CD14-positive monocyte (primary cell): Measurements from ENCODE around the gene IQGAP2. TPM values are rescaled to one million over a fixed set of nuclear protein-coding genes. Genes with fewer than 3 reads are reported as not detected.

Experiments
- DNase-seq, 3 donors: peaks; one replicate each; pipeline ENCODE4 v3.0.0-alpha.2; 2011 to 2022
- H2AFZ ChIP-seq: 2 replicates; pipeline ENCODE4 v1.6.0; 2012; ENCODE audit warnings: mild to moderate bottlenecking, low read depth, low read length, inconsistent platforms; ENCODE audit not compliant: insufficient read depth, poor library complexity, severe bottlenecking
- H3K27ac ChIP-seq, 2 donors: 1 replicate in 1 of 2; 2 replicates in 1 of 2; pipeline ENCODE4 v1.5.1; 2012 to 2013; ENCODE audit warnings: low read length in 2 of 2, control low read depth in 1 of 2, inconsistent platforms in 1 of 2, low read depth in 1 of 2, mild to moderate bottlenecking in 1 of 2
- H3K27me3 ChIP-seq, 2 donors: one replicate each; pipeline versions ENCODE4 v1.6.0 to v1.6.1; 2011 to 2013; ENCODE audit warnings: low read length in 2 of 2; ENCODE audit not compliant: control insufficient read depth in 2 of 2, insufficient read depth in 2 of 2
- H3K36me3 ChIP-seq, 2 donors: replicated peaks in 1 of 2; 1 replicate in 1 of 2; 2 replicates in 1 of 2; pipeline versions ENCODE4 v1.5.1 to v1.6.1; 2012 to 2013; ENCODE audit warnings: low read length in 2 of 2, control low read depth in 1 of 2, inconsistent platforms in 1 of 2, mild to moderate bottlenecking in 1 of 2; ENCODE audit not compliant: insufficient read depth in 2 of 2, control insufficient read depth in 1 of 2
- H3K4me1 ChIP-seq, 2 donors: 1 replicate in 1 of 2; 2 replicates in 1 of 2; pipeline versions ENCODE4 v1.5.1 to v1.6.1; 2012 to 2013; ENCODE audit warnings: low read length in 2 of 2, control low read depth in 1 of 2, inconsistent platforms in 1 of 2, mild to moderate bottlenecking in 1 of 2, moderate library complexity in 1 of 2; ENCODE audit not compliant: insufficient read depth in 2 of 2, control insufficient read depth in 1 of 2
- H3K4me2 ChIP-seq: replicated peaks from 2 replicates; pipeline ENCODE3; 2012; ENCODE audit warnings: low read length, moderate library complexity, mild to moderate bottlenecking; ENCODE audit not compliant: poor library complexity, severe bottlenecking; ENCODE audit errors: extremely low read depth
- H3K4me3 ChIP-seq, 3 experiments: fragments of 200-600 bp in 1 of 3; sonication (generic) in 1 of 3; replicated peaks in 1 of 3; 1 replicate in 2 of 3; 2 replicates in 1 of 3; pipeline ENCODE4 v1.5.1; 2011 to 2013; ENCODE audit warnings: low read length in 3 of 3, mild to moderate bottlenecking in 3 of 3, control low read depth in 2 of 3, low read depth in 2 of 3, inconsistent platforms in 1 of 3, moderate library complexity in 1 of 3
- H3K79me2 ChIP-seq: 2 replicates; pipeline ENCODE4 v1.6.0; 2012; ENCODE audit warnings: mild to moderate bottlenecking, control low read depth, inconsistent platforms, low read length, moderate library complexity; ENCODE audit not compliant: insufficient read depth
- H3K9ac ChIP-seq: 2 replicates; pipeline ENCODE4 v1.6.0; 2017; ENCODE audit warnings: low read length, mild to moderate bottlenecking; ENCODE audit not compliant: insufficient read depth, poor library complexity, severe bottlenecking
- H3K9me3 ChIP-seq, 2 donors: replicated peaks in 1 of 2; 1 replicate in 1 of 2; 2 replicates in 1 of 2; pipeline versions ENCODE4 v1.5.1 to v1.6.1; 2012 to 2013; ENCODE audit warnings: low read length in 2 of 2, control low read depth in 1 of 2; ENCODE audit not compliant: control insufficient read depth in 1 of 2, insufficient read depth in 1 of 2
- H4K20me1 ChIP-seq: 2 replicates; pipeline ENCODE4 v1.6.0; 2012; ENCODE audit warnings: mild to moderate bottlenecking, low read length, control low read depth, moderate library complexity; ENCODE audit not compliant: insufficient read depth
- H3K27ac Mint-ChIP-seq, 7 donors: one replicate each; pipeline ENCODE4 v1.8.0; 2020; ENCODE audit warnings: mild to moderate bottlenecking in 7 of 7, mixed read lengths in 7 of 7, moderate library complexity in 6 of 7, inconsistent platforms in 2 of 7
- H3K27me3 Mint-ChIP-seq, 3 donors: one replicate each; pipeline ENCODE4 v1.8.0; 2021 to 2022; ENCODE audit warnings: low read depth in 3 of 3, mild to moderate bottlenecking in 3 of 3, mixed read lengths in 3 of 3, moderate library complexity in 3 of 3, inconsistent platforms in 1 of 3
- H3K36me3 Mint-ChIP-seq, 2 donors: one replicate each; pipeline ENCODE4 v1.8.0; 2020; ENCODE audit warnings: mixed read lengths in 2 of 2, inconsistent platforms in 1 of 2, mild to moderate bottlenecking in 1 of 2
- H3K4me1 Mint-ChIP-seq: one replicate; pipeline ENCODE4 v1.8.0; 2020; ENCODE audit warnings: mild to moderate bottlenecking, mixed read lengths
- H3K4me3 Mint-ChIP-seq, 2 donors: one replicate each; pipeline ENCODE4 v1.8.0; 2020; ENCODE audit warnings: mild to moderate bottlenecking in 2 of 2, mixed read lengths in 2 of 2, moderate library complexity in 1 of 2
- H3K9me3 Mint-ChIP-seq, 7 donors: one replicate each; pipeline ENCODE4 v1.8.0; 2020 to 2022; ENCODE audit warnings: mixed read lengths in 7 of 7, mild to moderate bottlenecking in 6 of 7, moderate library complexity in 6 of 7, inconsistent platforms in 2 of 7
- WGBS: methylation state at CpG from one replicate; pipeline ENCODE4 v1.1.5; 2013; ENCODE audit warnings: missing lambda C conversion rate; ENCODE audit not compliant: insufficient coverage; 5-methylcytosine and 5-hydroxymethylcytosine counted together
- intact Hi-C, 2 donors: fragments of 100-400 bp; cut with micrococcal nuclease; formaldehyde crosslinking; loops; one replicate each; pipeline versions ENCODE4 v1.15.0 to v1.15.1; 2023
- polyA plus RNA-seq, 3 donors: library from polyadenylated mRNA; depleted of rRNA in 1 of 3; unstranded in 2 of 3; stranded (reverse) in 1 of 3; fragments of 300-500 nt in 2 of 3; fragments of >200 nt in 1 of 3; fragmentation: Illumina TruSeq in 2 of 3; gene quantifications; 1 replicate in 2 of 3; 2 replicates in 1 of 3; pipeline ENCODE4 v1.2.3, GENCODE V29; 2012 to 2021
- TF ChIP-seq, protein P1 (sequence below): fragments of 200-600 bp; IDR thresholded peaks from one replicate; pipeline ENCODE4 v1.8.0; 2022; ENCODE audit warnings: antibody characterized with exemption, mild to moderate bottlenecking

The IQGAP2 gene
- polyA plus RNA-seq, 3 donors: 21.4 to 50.9 (median 35.4) TPM

DNA sequence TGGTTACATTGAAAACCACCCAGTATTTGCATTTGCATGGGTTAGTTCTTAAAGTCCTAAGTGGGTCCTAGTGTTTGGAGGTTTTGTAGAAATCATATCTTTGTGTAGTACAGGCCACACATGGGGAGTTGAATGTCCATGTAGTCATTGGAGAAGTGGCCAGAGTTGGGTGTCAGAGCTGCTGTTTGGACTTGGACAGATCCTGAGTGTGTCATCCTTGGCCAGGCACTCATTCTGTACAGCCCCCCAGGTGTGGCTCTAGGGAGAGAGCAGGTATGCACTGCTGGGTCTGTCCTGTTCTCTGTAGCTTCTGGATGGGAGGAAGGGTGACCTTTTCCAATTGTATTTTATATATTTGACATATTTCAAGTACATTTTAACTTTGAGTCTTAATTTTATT, 82.4 kb downstream of the IQGAP2 start:
- Mint-ChIP-seq H3K27ac (peak overlapping the region in 3 of 7 donors; percentile 9 to 61 (median 50)), H3K27me3 (peaks cover 0 to 2% (median 2%) of the 10 kb centered on the region in 3 donors)
- peaks cover 0 to 5% of the 10 kb centered on the region in 2 donors for H3K4me1 ChIP-seq

GRCh38 chr5:76487386-76487785, 84.3 kb downstream of the IQGAP2 start:
- no peak overlapping the region for H3K27ac ChIP-seq
- H3K9ac ChIP-seq: no peak overlapping the region
- no peaks in the 10 kb centered on the region for H3K9me3 Mint-ChIP-seq
- no peaks in the 10 kb centered on the region for H3K4me1 ChIP-seq
- H3K4me1 Mint-ChIP-seq: peaks cover 13% of the 10 kb centered on the region
- H3K4me2 ChIP-seq: no peak overlapping the region
- H3K4me3 Mint-ChIP-seq: no peak overlapping the region
- DNase-seq: no peak
- peaks cover 17 to 28% of the 10 kb centered on the region in 2 donors for H3K36me3 Mint-ChIP-seq
- peaks cover 100% of the 10 kb centered on the region for H3K79me2 ChIP-seq
- no peak overlapping the region for H3K4me3 ChIP-seq
- WGBS: no CpG with 5 or more reads among the region's 4 CpGs
- no peak overlapping the region for H2AFZ ChIP-seq
- intact Hi-C loops: no loop called here
- H3K27me3 ChIP-seq: no peaks in the 10 kb centered on the region
- H3K9me3 ChIP-seq: no peaks in the 10 kb centered on the region
- peaks cover 99% of the 10 kb centered on the region for H4K20me1 ChIP-seq
- H3K27me3 Mint-ChIP-seq: peaks cover 0 to 2% (median 2%) of the 10 kb centered on the region in 3 donors
- peak overlapping the region in 1 of 7 donors; percentile 15 for H3K27ac Mint-ChIP-seq
- H3K36me3 ChIP-seq: peaks cover 3 to 16% of the 10 kb centered on the region in 2 donors
- TF ChIP-seq, protein P1, sequence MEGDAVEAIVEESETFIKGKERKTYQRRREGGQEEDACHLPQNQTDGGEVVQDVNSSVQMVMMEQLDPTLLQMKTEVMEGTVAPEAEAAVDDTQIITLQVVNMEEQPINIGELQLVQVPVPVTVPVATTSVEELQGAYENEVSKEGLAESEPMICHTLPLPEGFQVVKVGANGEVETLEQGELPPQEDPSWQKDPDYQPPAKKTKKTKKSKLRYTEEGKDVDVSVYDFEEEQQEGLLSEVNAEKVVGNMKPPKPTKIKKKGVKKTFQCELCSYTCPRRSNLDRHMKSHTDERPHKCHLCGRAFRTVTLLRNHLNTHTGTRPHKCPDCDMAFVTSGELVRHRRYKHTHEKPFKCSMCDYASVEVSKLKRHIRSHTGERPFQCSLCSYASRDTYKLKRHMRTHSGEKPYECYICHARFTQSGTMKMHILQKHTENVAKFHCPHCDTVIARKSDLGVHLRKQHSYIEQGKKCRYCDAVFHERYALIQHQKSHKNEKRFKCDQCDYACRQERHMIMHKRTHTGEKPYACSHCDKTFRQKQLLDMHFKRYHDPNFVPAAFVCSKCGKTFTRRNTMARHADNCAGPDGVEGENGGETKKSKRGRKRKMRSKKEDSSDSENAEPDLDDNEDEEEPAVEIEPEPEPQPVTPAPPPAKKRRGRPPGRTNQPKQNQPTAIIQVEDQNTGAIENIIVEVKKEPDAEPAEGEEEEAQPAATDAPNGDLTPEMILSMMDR: no peak

More for the DNA sequence above, 82.4 kb downstream of the IQGAP2 start:
- Histone ChIP-seq H3K36me3 (peaks cover 0 to 24% of the 10 kb centered on the region in 2 donors), H3K9me3 (no peaks in the 10 kb centered on the region), H4K20me1 (peaks cover 99% of the 10 kb centered on the region), H3K27ac (peak overlapping the region in 1 of 2 donors; percentile 14), H3K9ac (no peak overlapping the region), H3K4me2 (no peak overlapping the region), H3K27me3 (no peaks in the 10 kb centered on the region), H3K79me2 (peaks cover 100% of the 10 kb centered on the region), H2AFZ (no peak overlapping the region), H3K4me3 (no peak overlapping the region)
- DNase-seq: no peak
- Mint-ChIP-seq H3K9me3 (no peaks in the 10 kb centered on the region), H3K4me1 (peaks cover 17% of the 10 kb centered on the region), H3K4me3 (no peak overlapping the region), H3K36me3 (peaks cover 12 to 28% of the 10 kb centered on the region in 2 donors)
- intact Hi-C loops: no loop called here
- TF ChIP-seq, protein P1: no peak
